Measurements from ENCODE around the gene SOCS3.

SOCS3 gene

GRCh38 chr17:78367193-78367592 lies 7.3 kb upstream of the SOCS3 start:
- DNase-seq (ENCODE audit: low read depth in 2 of 2) = no peak

- DNase-seq (ENCODE audit: low read depth in 2 of 2) = no peak
These were observed 6.4 kb upstream of the SOCS3 start for GRCh38 chr17:78366109-78366848.

- no peak for DNase-seq (ENCODE audit: low read depth in 2 of 2)
These were observed 5.8 kb upstream of the SOCS3 start for GRCh38 chr17:78365561-78366108.

- DNase-seq (ENCODE audit: low read depth in 2 of 2) = no peak
These were observed 4.8 kb upstream of the SOCS3 start for GRCh38 chr17:78364436-78365281.

- no peak for DNase-seq (ENCODE audit: low read depth in 2 of 2)
These were observed 2.8 kb upstream of the SOCS3 start for GRCh38 chr17:78362671-78363070.

GRCh38 chr17:78362232-78362631 lies 2.4 kb upstream of the SOCS3 start:
- no peak for DNase-seq (ENCODE audit: low read depth in 2 of 2)

- DNase-seq (ENCODE audit: low read depth in 2 of 2) = no peak
These were observed 1.4 kb upstream of the SOCS3 start for GRCh38 chr17:78361225-78361701.

GRCh38 chr17:78360371-78361224 lies 721 bp upstream of the SOCS3 start:
- peak; percentile 89 to 96 for DNase-seq (ENCODE audit: low read depth in 2 of 2)

GRCh38 chr17:78359321-78359996 lies 418 bp downstream of the SOCS3 start:
- DNase-seq (ENCODE audit: low read depth in 2 of 2) = peak in 1 of 2 donors; percentile 46

- DNase-seq (ENCODE audit: low read depth in 2 of 2) = no peak
These were observed 1.1 kb downstream of the SOCS3 start for GRCh38 chr17:78358538-78359320.

- DNase-seq (ENCODE audit: low read depth in 2 of 2) = no peak
These were observed 2.0 kb downstream of the SOCS3 start for GRCh38 chr17:78357672-78358537.

- DNase-seq (ENCODE audit: low read depth in 2 of 2) = no peak
These were observed 2.7 kb downstream of the SOCS3 start for GRCh38 chr17:78357177-78357586.

GRCh38 chr17:78356101-78356713 lies 3.7 kb downstream of the SOCS3 start:
- peak; percentile 74 to 86 for DNase-seq (ENCODE audit: low read depth in 2 of 2)

GRCh38 chr17:78355701-78356100 lies 4.2 kb downstream of the SOCS3 start:
- no peak for DNase-seq (ENCODE audit: low read depth in 2 of 2)

GRCh38 chr17:78355045-78355641 lies 4.7 kb downstream of the SOCS3 start:
- DNase-seq (ENCODE audit: low read depth in 2 of 2) = no peak

GRCh38 chr17:78353834-78354233 lies 6.0 kb downstream of the SOCS3 start:
- no peak for DNase-seq (ENCODE audit: low read depth in 2 of 2)

- no peak for DNase-seq (ENCODE audit: low read depth in 2 of 2)
These were observed 8.3 kb downstream of the SOCS3 start for GRCh38 chr17:78351449-78352006.
